Measurements from ENCODE around the gene CADM2.
"Not testable (repeated sequence)": the region's sequence is repeated elsewhere in the genome, so short reads cannot be mapped to it uniquely, and the experiment has no call there.

The CADM2 gene

DNA sequence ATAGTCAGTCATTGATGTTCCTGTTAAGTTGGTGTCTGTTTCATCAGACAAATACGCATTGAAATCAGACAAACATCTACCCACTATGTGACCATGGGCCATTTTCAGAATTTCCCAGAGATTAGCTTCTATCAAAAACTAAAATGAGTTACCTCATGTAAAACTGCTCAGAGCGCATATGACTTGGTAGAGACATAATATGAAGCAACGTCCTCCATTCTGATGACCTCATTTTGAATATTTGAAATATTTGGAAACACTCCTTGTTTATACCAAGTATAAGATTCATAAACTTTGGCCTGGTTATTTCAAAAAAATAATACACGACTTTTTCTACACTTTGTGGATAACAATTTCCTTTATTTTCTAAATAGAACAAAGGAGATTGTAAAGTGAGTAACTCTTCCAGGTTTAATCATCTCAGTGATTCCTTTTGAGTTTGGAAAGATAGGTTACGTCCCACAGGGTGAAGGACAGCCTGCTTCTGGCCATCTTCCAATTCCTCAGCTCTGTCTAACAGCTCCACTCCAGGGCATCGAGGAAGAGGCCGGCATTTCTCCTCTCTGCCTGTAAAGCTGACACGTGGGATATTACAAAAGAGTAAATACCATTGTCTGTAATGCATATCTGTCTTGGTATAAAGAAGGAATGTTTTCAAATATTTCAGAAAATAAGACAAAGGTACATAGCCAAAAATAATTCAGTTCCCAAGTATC is 122.6 kb downstream of the CADM2 start:
- Mint-ChIP-seq H3K4me1 (no peaks in the 10 kb centered on the region), H3K9me3 (no peaks in the 10 kb centered on the region), H3K36me3 (ENCODE audit: low read depth) (no peaks in the 10 kb centered on the region), H3K4me3 (no peak overlapping the region), H3K27ac (no peak overlapping the region), H3K27me3 (no peaks in the 10 kb centered on the region)
- no peak for ATAC-seq
- no peak for DNase-seq

DNA sequence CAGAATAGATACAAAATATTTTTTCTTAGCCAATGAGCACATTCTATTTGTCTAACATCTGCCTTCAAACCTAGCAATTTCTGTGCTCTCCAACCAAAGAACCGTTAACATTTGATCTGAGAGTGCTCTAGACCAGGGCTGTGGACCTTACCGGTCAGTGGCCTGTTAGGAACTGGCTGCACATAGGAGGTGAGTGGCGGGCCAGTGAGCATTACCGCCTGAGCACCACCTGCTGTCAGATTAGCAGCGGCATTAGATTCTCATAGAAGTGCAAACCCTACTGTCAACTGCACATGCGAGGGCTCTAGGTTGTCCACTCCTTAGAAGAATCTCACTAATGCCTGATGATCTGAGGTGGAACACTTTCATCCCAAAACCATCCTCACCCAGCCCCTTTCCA is 131.7 kb downstream of the CADM2 start:
- Mint-ChIP-seq H3K27ac (no peak overlapping the region), H3K27me3 (no peaks in the 10 kb centered on the region)

DNA sequence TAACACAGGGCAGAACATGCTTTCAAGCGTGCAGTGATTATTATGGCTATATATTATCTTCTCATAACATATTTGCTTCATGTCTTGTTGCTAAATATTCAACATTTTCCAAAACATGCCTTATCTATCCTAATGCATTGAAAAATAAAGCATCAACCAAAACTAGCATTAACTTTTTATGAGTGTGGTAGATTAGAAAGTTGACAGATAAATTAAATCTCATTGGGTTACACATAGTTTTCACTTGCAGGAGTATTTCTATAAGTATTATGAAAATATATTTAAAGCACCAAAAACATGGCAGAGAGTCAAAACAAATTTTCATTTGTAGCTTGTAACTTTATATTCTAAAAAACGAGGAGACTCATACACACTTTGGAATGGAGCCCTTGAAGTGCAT is 141.5 kb downstream of the CADM2 start:
- Mint-ChIP-seq H3K9me3 (peaks cover 5% of the 10 kb centered on the region), H3K27me3 (no peaks in the 10 kb centered on the region), H3K36me3 (ENCODE audit: low read depth) (no peaks in the 10 kb centered on the region), H3K4me1 (no peaks in the 10 kb centered on the region), H3K27ac (no peak overlapping the region), H3K4me3 (no peak overlapping the region)
- DNase-seq = no peak
- no peak for ATAC-seq

More for the DNA sequence above, 131.7 kb downstream of the CADM2 start:
- no peak overlapping the region for H3K4me3 Mint-ChIP-seq
- no peaks in the 10 kb centered on the region for H3K4me1 Mint-ChIP-seq
- peaks cover 3% of the 10 kb centered on the region for H3K9me3 Mint-ChIP-seq
- ATAC-seq (no peak), DNase-seq (no peak)
- H3K36me3 Mint-ChIP-seq (ENCODE audit: low read depth) = no peaks in the 10 kb centered on the region

DNA sequence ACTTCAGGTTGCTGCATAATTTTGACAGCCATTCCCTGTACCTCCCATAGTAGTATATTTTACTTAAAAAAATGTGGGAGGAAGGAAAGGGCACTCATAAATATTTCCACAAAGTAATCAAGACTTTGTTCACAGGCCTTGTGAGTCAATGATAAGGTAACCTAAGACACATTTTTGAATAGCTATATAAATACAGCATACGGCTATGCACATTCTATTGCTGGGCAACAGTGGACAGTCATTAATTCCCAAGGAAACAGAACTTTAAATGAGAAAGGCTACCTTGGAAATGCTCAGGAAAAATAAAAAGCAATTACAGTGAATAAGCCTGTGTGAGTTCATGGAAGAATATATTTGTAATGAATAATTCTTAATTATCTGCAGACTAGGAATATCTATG is 144.0 kb downstream of the CADM2 start:
- Mint-ChIP-seq H3K4me1 (no peaks in the 10 kb centered on the region), H3K27ac (no peak overlapping the region), H3K36me3 (ENCODE audit: low read depth) (no peaks in the 10 kb centered on the region), H3K4me3 (no peak overlapping the region), H3K9me3 (peaks cover 5% of the 10 kb centered on the region), H3K27me3 (no peaks in the 10 kb centered on the region)
- DNase-seq (no peak), ATAC-seq (no peak)

DNA sequence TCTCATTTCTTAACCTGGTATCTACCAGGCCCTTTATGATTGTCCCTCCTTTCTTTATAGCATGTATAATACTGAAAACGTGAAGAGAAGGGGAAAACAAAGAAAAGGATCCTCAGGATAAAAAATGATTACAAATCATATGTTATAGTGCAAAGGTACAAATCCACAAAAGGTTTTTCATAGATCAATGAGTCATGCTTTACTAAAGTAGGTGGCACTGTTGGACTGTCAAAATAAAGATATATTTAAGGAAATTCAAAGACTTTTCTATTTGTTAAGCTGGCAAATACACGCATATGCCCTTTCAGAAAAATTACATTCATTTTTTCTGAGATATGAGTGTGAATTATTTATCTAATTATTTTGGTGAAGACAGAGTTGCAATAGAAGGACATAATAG is 151.6 kb downstream of the CADM2 start:
- H3K4me3 Mint-ChIP-seq = no peak overlapping the region
- DNase-seq (no peak), ATAC-seq (no peak)
- no peaks in the 10 kb centered on the region for H3K4me1 Mint-ChIP-seq
- no peaks in the 10 kb centered on the region for H3K27me3 Mint-ChIP-seq
- no peaks in the 10 kb centered on the region for H3K36me3 Mint-ChIP-seq (ENCODE audit: low read depth)
- H3K9me3 Mint-ChIP-seq = peaks cover 4% of the 10 kb centered on the region
- no peak overlapping the region for H3K27ac Mint-ChIP-seq

DNA sequence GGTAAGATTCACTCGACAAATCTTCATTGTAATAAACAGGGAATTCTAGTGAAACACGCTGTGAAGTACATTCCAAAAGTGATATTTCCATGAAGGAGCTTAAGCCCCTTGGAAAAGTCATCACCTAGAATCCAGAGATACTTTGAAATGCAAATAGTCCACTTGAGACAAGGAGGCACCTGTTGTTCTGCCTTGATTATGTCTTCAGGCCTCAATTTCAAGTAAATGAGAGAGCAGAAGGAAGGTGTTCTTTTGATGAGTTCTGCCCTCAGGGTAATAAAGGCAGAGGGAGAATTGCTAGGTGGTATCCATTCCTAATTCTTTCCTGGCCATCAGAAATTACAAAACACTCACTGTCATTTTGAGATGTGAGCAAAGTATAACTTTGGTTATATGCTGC is 162.1 kb downstream of the CADM2 start:
- no peaks in the 10 kb centered on the region for H3K36me3 Mint-ChIP-seq (ENCODE audit: low read depth)
- no peaks in the 10 kb centered on the region for H3K4me1 Mint-ChIP-seq
- H3K27ac Mint-ChIP-seq = no peak overlapping the region
- H3K9me3 Mint-ChIP-seq = peaks cover 5% of the 10 kb centered on the region
- DNase-seq = no peak
- ATAC-seq = no peak
- no peak overlapping the region for H3K4me3 Mint-ChIP-seq
- H3K27me3 Mint-ChIP-seq = no peaks in the 10 kb centered on the region

DNA sequence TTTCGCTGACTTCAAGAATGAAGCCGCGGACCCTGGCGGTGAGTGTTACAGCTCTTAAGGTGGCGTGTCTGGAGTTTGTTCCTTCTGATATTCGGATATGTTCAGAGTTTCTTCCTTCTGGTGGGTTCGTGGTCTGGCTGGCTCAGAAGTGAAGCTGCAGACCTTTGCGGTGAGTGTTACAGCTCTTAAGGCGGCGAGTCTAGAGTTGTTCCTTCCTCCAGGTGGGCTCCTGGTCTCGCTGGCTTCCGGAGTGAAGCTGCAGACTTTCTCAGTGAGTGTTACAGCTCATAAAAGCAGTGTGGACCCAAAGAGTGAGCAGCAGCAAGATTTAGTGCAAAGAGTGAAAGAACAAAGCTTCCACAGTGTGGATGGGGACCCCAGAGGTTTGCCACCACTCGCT is 174.1 kb downstream of the CADM2 start:
- not testable (repeated sequence) for DNase-seq; H3K27me3 Mint-ChIP-seq; H3K9me3 Mint-ChIP-seq; ATAC-seq; H3K4me1 Mint-ChIP-seq; H3K36me3 Mint-ChIP-seq (ENCODE audit: low read depth); H3K4me3 Mint-ChIP-seq; H3K27ac Mint-ChIP-seq

DNA sequence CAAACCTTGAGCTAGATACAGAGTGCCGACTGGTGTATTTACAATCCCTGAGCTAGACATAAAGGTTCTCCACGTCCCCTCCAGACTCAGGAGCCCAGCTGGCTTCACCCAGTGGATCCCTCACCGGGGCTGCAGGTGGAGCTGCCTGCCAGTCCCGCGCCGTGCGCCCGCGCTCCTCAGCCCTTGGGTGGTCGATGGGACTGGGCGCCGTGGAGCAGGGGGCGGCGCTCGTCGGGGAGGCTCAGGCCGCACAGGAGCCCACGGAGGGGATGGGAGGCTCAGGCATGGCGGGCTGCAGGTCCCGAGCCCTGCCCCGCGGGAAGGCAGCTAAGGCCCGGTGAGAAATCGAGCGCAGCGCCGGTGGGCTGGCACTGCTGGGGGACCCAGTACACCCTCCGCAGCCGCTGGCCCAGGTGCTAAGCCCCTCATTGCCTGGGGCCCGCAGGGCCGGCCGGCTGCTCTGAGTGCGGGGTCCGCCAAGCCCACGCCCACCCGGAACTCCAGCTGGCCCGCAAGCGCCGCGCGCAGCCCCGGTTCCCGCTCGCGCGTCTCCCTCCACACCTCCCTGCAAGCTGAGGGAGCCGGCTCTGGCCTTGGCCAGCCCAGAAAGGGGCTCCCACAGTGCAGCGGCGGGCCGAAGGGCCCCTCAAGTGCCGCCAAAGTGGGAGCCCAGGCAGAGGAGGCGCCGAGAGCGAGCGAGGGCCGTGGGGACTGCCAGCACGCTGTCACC is 175.1 kb downstream of the CADM2 start:
- H3K4me3 Mint-ChIP-seq; ATAC-seq; H3K27me3 Mint-ChIP-seq; H3K27ac Mint-ChIP-seq; H3K4me1 Mint-ChIP-seq; H3K36me3 Mint-ChIP-seq (ENCODE audit: low read depth); H3K9me3 Mint-ChIP-seq; DNase-seq: not testable (repeated sequence)

DNA sequence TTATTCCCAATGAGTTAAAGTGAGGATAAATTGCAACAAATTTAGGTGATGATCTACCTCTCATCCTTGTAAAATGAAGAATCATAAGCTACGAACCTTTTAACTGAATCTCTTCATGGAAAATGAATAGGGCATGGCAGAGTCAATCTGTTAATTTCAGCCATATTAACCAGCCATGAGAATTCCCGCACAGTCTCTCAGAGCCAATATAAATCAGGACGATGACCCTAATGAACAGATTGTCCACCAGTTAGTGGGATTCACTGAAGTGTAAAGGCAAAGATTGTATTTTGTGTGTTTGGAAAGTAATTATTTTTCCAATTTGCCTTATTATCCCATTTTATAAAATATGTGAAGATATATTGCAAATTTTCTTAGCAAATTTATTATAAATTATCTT is 183.8 kb downstream of the CADM2 start:
- Mint-ChIP-seq H3K4me3 (no peak overlapping the region), H3K4me1 (no peaks in the 10 kb centered on the region), H3K27ac (no peak overlapping the region), H3K27me3 (no peaks in the 10 kb centered on the region), H3K36me3 (ENCODE audit: low read depth) (no peaks in the 10 kb centered on the region), H3K9me3 (peaks cover 4% of the 10 kb centered on the region)
- DNase-seq (no peak), ATAC-seq (no peak)

DNA sequence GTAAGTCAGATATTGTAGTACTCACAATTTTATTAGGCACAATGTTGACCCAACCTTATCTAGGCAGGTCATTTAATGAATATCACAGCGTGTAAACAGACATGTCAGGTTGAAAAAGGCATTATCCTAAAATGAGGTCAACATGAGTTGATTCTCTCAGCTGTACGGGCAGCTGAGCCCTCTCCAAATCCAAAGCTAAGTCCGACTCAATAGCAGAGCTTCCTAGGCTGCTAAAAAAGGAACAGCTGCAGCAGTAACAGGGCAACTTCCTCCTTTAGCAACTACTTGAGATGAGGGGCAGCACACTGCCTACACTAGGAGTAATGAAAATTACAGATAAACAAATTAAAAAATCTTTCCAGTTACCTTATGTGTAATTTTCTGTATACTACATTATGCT is 189.2 kb downstream of the CADM2 start:
- H3K36me3 Mint-ChIP-seq (ENCODE audit: low read depth) = no peaks in the 10 kb centered on the region
- DNase-seq = no peak
- H3K27me3 Mint-ChIP-seq = no peaks in the 10 kb centered on the region
- no peak for ATAC-seq
- peaks cover 8% of the 10 kb centered on the region for H3K9me3 Mint-ChIP-seq
- H3K4me1 Mint-ChIP-seq = no peaks in the 10 kb centered on the region
- no peak overlapping the region for H3K27ac Mint-ChIP-seq
- H3K4me3 Mint-ChIP-seq = no peak overlapping the region

DNA sequence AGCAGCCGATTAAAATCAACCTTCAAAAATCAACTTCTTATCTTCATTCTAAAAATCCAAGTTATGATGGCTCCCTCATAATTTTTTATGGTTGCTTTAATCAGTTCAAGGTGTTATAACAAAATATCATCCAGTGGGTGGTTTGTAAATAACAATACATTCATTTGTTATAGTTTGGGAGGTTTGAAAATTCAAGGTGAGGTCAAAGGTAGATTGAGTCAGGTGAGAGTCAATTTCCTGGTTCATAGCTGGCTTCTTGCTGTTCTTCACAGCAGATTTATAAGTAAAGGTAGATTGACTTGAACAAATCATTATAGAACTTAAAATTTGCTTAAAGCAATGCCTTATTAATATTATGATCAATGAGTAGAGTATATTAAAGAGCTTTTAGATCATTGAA is 192.8 kb downstream of the CADM2 start:
- no peak overlapping the region for H3K27ac Mint-ChIP-seq
- H3K4me1 Mint-ChIP-seq = no peaks in the 10 kb centered on the region
- H3K4me3 Mint-ChIP-seq = no peak overlapping the region
- no peaks in the 10 kb centered on the region for H3K36me3 Mint-ChIP-seq (ENCODE audit: low read depth)
- ATAC-seq = no peak
- peaks cover 8% of the 10 kb centered on the region for H3K9me3 Mint-ChIP-seq
- no peaks in the 10 kb centered on the region for H3K27me3 Mint-ChIP-seq
- no peak for DNase-seq

DNA sequence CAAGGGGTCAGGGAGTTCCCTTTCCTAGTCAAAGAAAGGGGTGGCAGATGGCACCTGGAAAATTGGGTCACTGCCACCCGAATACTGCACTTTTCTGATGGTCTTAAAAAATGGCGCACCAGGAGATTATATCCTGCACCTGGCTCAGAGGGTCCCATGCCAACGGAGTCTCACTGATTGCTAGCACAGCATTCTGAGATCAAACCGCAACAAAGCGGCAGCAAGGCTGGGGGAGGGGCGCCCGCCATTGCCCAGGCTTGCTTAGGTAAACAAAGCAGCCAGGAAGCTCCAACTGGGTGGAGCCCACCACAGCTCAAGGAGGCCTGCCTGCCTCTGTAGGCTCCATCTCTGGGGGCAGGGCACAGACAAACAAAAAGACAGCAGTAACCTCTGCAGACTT is 194.5 kb downstream of the CADM2 start:
- H3K36me3 Mint-ChIP-seq (ENCODE audit: low read depth); H3K4me1 Mint-ChIP-seq; H3K27me3 Mint-ChIP-seq; H3K4me3 Mint-ChIP-seq; H3K27ac Mint-ChIP-seq; ATAC-seq; DNase-seq; H3K9me3 Mint-ChIP-seq: not testable (repeated sequence)

DNA sequence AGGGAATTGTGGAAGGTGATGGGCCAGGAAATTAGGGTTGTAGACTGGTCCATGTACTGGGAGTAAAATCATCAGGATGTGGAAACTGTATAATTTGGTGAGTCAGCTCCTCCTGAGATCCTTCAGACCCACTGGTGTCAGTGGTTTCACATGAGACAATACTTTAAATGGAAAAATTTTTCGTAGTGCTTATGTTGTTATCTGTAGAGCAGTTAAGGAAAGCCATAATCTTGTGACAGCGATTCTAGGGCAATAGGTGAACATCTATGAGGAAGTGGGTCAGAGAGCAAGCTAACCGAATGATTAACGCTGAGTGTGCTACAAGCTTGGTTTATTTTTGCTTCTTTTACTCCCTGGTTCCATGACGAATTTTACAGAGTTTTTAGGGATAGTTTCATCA is 200.6 kb downstream of the CADM2 start:
- no peak for ATAC-seq
- H3K9me3 Mint-ChIP-seq = peaks cover 14% of the 10 kb centered on the region
- H3K27me3 Mint-ChIP-seq = no peaks in the 10 kb centered on the region
- no peak overlapping the region for H3K27ac Mint-ChIP-seq
- H3K4me1 Mint-ChIP-seq = no peaks in the 10 kb centered on the region
- H3K36me3 Mint-ChIP-seq (ENCODE audit: low read depth) = no peaks in the 10 kb centered on the region
- no peak for DNase-seq
- H3K4me3 Mint-ChIP-seq = no peak overlapping the region

DNA sequence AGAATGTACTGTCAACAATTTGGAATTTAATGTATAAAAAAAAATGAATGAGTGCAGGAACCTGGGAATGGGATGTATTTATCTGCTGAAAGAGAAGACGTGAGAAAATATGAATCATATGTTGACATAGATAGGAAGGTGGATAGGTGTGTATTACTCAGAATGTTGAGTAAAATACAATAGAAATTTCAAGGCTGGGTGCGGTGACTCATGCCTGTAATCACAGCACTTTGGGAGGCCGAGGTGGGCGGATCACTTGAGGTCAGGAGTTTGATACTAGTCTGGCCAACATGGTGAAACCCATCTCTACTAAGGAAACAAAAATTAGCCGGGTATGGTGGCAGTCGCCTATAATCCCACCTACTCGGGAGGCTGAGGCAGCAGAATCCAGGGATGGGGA is 202.8 kb downstream of the CADM2 start:
- no peak for DNase-seq
- H3K36me3 Mint-ChIP-seq (ENCODE audit: low read depth) = no peaks in the 10 kb centered on the region
- ATAC-seq = no peak
- H3K4me1 Mint-ChIP-seq = no peaks in the 10 kb centered on the region
- no peak overlapping the region for H3K4me3 Mint-ChIP-seq
- H3K9me3 Mint-ChIP-seq = peaks cover 14% of the 10 kb centered on the region
- H3K27ac Mint-ChIP-seq = no peak overlapping the region
- H3K27me3 Mint-ChIP-seq = no peaks in the 10 kb centered on the region

DNA sequence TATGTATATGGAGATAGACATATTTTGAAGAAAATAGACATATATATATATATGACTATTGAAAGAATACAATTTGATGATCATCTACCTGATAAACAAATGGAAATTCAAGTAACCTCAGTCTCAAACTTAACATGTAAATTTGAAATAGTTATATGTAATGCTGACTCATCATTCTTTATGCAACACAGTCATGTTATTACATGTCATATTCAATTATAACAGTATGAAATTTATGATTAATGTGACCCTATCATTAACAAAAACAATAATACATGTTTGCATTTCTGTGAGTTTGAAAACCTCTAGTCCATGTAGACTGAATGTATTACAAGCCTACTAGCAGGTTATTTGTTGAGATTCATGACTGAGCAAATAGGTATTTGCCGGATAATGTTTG is 204.1 kb downstream of the CADM2 start:
- DNase-seq (no peak), ATAC-seq (no peak)
- H3K9me3 Mint-ChIP-seq = peaks cover 14% of the 10 kb centered on the region
- no peak overlapping the region for H3K27ac Mint-ChIP-seq
- H3K4me3 Mint-ChIP-seq = no peak overlapping the region
- no peaks in the 10 kb centered on the region for H3K36me3 Mint-ChIP-seq (ENCODE audit: low read depth)
- no peaks in the 10 kb centered on the region for H3K27me3 Mint-ChIP-seq
- no peaks in the 10 kb centered on the region for H3K4me1 Mint-ChIP-seq

Data from activated naive CD8-positive, alpha-beta T cell treated with anti-CD3 and anti-CD28 coated beads, Interleukin-2, amount 50 U/mL, for 24 hours (primary cell).